Measurements from ENCODE around the gene EMILIN2. TPM values are rescaled to one million over a fixed set of nuclear protein-coding genes. Genes with fewer than 3 reads are reported as not detected.

Gene EMILIN2
- total and polyA plus RNA-seq, 2 of the 8 experiments (the other 6 are each of a cell fraction or from before 2014, with no cell fraction given): 6.0 to 7.5 TPM

- H2AK5ac ChIP-seq (ENCODE audit: low read depth, low read length): no peak overlapping the region
- TF ChIP-seq KDM4A (IDR thresholded peaks at IDR 0.05; ENCODE audit: low read depth, low read length, severe bottlenecking) (no peak), POU5F1 (IDR thresholded peaks at IDR 0.05; ENCODE audit: low read depth, low read length) (no peak), SIRT6 (IDR thresholded peaks at IDR 0.05; ENCODE audit: low read length) (no peak), POLR2AphosphoS5 (IDR thresholded peaks at IDR 0.05; ENCODE audit: low read depth, low read length) (no peak), KDM1A (IDR thresholded peaks at IDR 0.05; ENCODE audit: borderline replicate concordance, low read length) (no peak), YY1 (IDR thresholded peaks at IDR 0.05; ENCODE audit: low read depth, low read length) (no peak), RFX5 (IDR thresholded peaks at IDR 0.05; ENCODE audit: borderline replicate concordance, low read depth, low read length) (no peak), CTBP2 (IDR thresholded peaks at IDR 0.05; ENCODE audit: borderline replicate concordance, insufficient read depth, insufficient read length, low read length) (no peak), BCL11A (IDR thresholded peaks at IDR 0.05; ENCODE audit: low read depth in 2 of 2, low read length in 2 of 2) (no peak), TAF1 (IDR thresholded peaks at IDR 0.05; ENCODE audit: low read depth, low read length) (no peak), HDAC6 (IDR thresholded peaks at IDR 0.05; ENCODE audit: low read depth, low read length) (no peak), CEBPB (IDR thresholded peaks at IDR 0.05; ENCODE audit: low read depth, low read length) (no peak)
- TF ChIP-seq, protein P1, sequence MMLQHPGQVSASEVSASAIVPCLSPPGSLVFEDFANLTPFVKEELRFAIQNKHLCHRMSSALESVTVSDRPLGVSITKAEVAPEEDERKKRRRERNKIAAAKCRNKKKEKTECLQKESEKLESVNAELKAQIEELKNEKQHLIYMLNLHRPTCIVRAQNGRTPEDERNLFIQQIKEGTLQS (IDR thresholded peaks at IDR 0.05; ENCODE audit: insufficient read depth, low read depth, low read length): no peak
These were observed 9.9 kb downstream of the EMILIN2 start for GRCh38 chr18:2856547-2857170.

More at GRCh38 chr18:2856547-2857170, 9.9 kb downstream of the EMILIN2 start:
- WGBS, 2 experiments (ENCODE audit: extremely low coverage in 1 of 2, insufficient coverage in 1 of 2, insufficient read length in 1 of 2, insufficient replicate concordance in 2 of 2, low coverage in 1 of 2, low lambda C conversion rate in 2 of 2, missing lambda C conversion rate in 1 of 2): 83% methylated on average over 11 of the region's 11 CpGs; no CpG with 5 or more reads in 1 of the 2 experiments
- Histone ChIP-seq H3K4me2 (ENCODE audit: insufficient read depth in 1 of 2, low read depth in 2 of 2, low read length in 2 of 2) (no peak overlapping the region), H3K18ac (ENCODE audit: extremely low read depth, low read length) (no peak overlapping the region), H4K20me1 (replicated peaks in 1 of 2; ENCODE audit: control insufficient read depth in 1 of 2, insufficient read depth in 2 of 2, low read length in 2 of 2) (no peaks in the 10 kb centered on the region), H3K36me3 (ENCODE audit: control insufficient read depth in 2 of 4, insufficient read depth in 4 of 4, low read length in 3 of 4) (no peaks in the 10 kb centered on the region), H3K4ac (replicated peaks; ENCODE audit: insufficient read length, low read depth, low read length) (no peak overlapping the region), H2BK20ac (ENCODE audit: low read length) (no peak overlapping the region), H2BK15ac (ENCODE audit: low read length) (no peak overlapping the region), H2BK120ac (replicated peaks; ENCODE audit: low read depth, low read length) (no peak overlapping the region), H3K23ac (ENCODE audit: insufficient read length) (no peak overlapping the region), H4K8ac (ENCODE audit: extremely low read depth, insufficient read depth, low read length) (no peak overlapping the region), H3K23me2 (ENCODE audit: low read depth, low read length) (no peaks in the 10 kb centered on the region), H3K14ac (ENCODE audit: insufficient read length) (no peak overlapping the region), H3K79me1 (ENCODE audit: low read depth, low read length) (no peaks in the 10 kb centered on the region), H4K91ac (replicated peaks; ENCODE audit: insufficient read length, low read length) (no peak overlapping the region), H2AFZ (ENCODE audit: low read length) (no peak overlapping the region), H3K9ac (replicated peaks in 1 of 4; ENCODE audit: extremely low read depth in 1 of 4, low read depth in 3 of 4, low read length in 3 of 4) (no peak overlapping the region), H3K4me1 (replicated peaks in 1 of 4; ENCODE audit: control insufficient read depth in 3 of 4, insufficient read depth in 4 of 4, low read length in 3 of 4) (no peaks in the 10 kb centered on the region), H2BK12ac (ENCODE audit: low read depth, low read length) (no peak overlapping the region), H3K27ac (ENCODE audit: low read depth, low read length) (no peak overlapping the region), H3K4me3 (ENCODE audit: extremely low read depth in 1 of 4, insufficient read depth in 2 of 4, low read depth in 3 of 4, low read length in 4 of 4) (no peak overlapping the region), H3K9me3 (ENCODE audit: insufficient read depth in 2 of 2, low read depth in 1 of 2, low read length in 1 of 2) (no peaks in the 10 kb centered on the region), H3K27me3 (replicated peaks in 1 of 4; ENCODE audit: control insufficient read depth in 3 of 4, extremely low read depth in 1 of 4, insufficient read depth in 3 of 4, low read length in 3 of 4) (no peaks in the 10 kb centered on the region), H3K79me2 (ENCODE audit: control insufficient read depth in 1 of 2, insufficient read depth in 2 of 2, low read length in 2 of 2) (no peaks in the 10 kb centered on the region), H2BK5ac (ENCODE audit: low read depth, low read length) (no peak overlapping the region), H4K5ac (ENCODE audit: insufficient read length, low read depth, low read length) (no peak overlapping the region), H3K56ac (replicated peaks; ENCODE audit: insufficient read length, low read depth, low read length) (no peak overlapping the region)
- DNase-seq (ENCODE audit: low read depth in 1 of 2, low spot score in 2 of 2) (no peak), FAIRE-seq (no peak)
- POLR2A ChIA-PET (ENCODE audit: partially characterized antibody): no interaction called here
- CTCF ChIA-PET (ENCODE audit: partially characterized antibody): no interaction called here
